ENCODE results near the gene ZNF529.

ZNF529 gene

GRCh38 chr19:36528194-36528920 lies 44.7 kb downstream of the ZNF529 start, which contains the start of gene ZNF260:
Gene ZNF260, minus strand, starts transcription at chr19:36528271. Its CDS starts 13,033 bp downstream, at chr19:36515238.
- peak within 1 kb of the TSS; percentile 65 for H3K4me2 ChIP-seq
- peak within 1 kb of the TSS; percentile 81 for H3K27ac ChIP-seq
- H3K4me3 ChIP-seq (IDR thresholded peaks at IDR 0.05; ENCODE audit: insufficient read depth, low read depth, low read length), result peak within 1 kb of the TSS; percentile 78
- peaks cover 10% of the 10 kb centered on the region; the same call in 1 of the 2 replicates for H3K79me2 ChIP-seq (ENCODE audit: insufficient read depth, low read depth)
- H3K27me3 ChIP-seq (ENCODE audit: insufficient read depth, low read depth), result no peaks in the 10 kb centered on the region
- no peaks in the 10 kb centered on the region for H4K20me1 ChIP-seq (ENCODE audit: insufficient read depth)
- peaks cover 5% of the 10 kb centered on the region for H3K4me1 ChIP-seq (ENCODE audit: low read depth, poor library complexity, severe bottlenecking)
- H3K9ac ChIP-seq, result peak within 1 kb of the TSS; percentile 76
- H2AFZ ChIP-seq (ENCODE audit: low read depth), result peak within 1 kb of the TSS; percentile 92
- no peak; the same call in 1 of the 2 replicates for TF ChIP-seq CTCF (conservative IDR thresholded peaks at IDR 0.05; ENCODE audit: low read depth, low read length)
- 0 out of 2 replicates have a peak, but pooled peaks cover 4% of the 10 kb centered on the region for H3K36me3 ChIP-seq (ENCODE audit: insufficient read depth)

GRCh38 chr19:36527873-36528193 lies 45.3 kb downstream of the ZNF529 start:
- TF ChIP-seq CTCF (conservative IDR thresholded peaks at IDR 0.05; ENCODE audit: low read depth, low read length), result no peak
- 0 out of 2 replicates have a peak, but pooled peaks cover 4% of the 10 kb centered on the region for H3K36me3 ChIP-seq (ENCODE audit: insufficient read depth)
- H2AFZ ChIP-seq (ENCODE audit: low read depth), result peak overlapping the region; percentile 92
- H4K20me1 ChIP-seq (ENCODE audit: insufficient read depth), result no peaks in the 10 kb centered on the region
- H3K4me2 ChIP-seq, result peak overlapping the region; percentile 65
- no peaks in the 10 kb centered on the region for H3K27me3 ChIP-seq (ENCODE audit: insufficient read depth, low read depth)
- H3K4me1 ChIP-seq (ENCODE audit: low read depth, poor library complexity, severe bottlenecking), result peaks cover 5% of the 10 kb centered on the region
- peaks cover 10% of the 10 kb centered on the region; the same call in 1 of the 2 replicates for H3K79me2 ChIP-seq (ENCODE audit: insufficient read depth, low read depth)
- H3K4me3 ChIP-seq (IDR thresholded peaks at IDR 0.05; ENCODE audit: insufficient read depth, low read depth, low read length), result peak overlapping the region; percentile 78
- peak overlapping the region; percentile 81 for H3K27ac ChIP-seq
- H3K9ac ChIP-seq, result peak overlapping the region; percentile 76; the same call in 1 of the 2 replicates

- peaks cover 10% of the 10 kb centered on the region; the same call in 1 of the 2 replicates for H3K79me2 ChIP-seq (ENCODE audit: insufficient read depth, low read depth)
- H3K4me3 ChIP-seq (IDR thresholded peaks at IDR 0.05; ENCODE audit: insufficient read depth, low read depth, low read length), result no peak overlapping the region
- TF ChIP-seq CTCF (conservative IDR thresholded peaks at IDR 0.05; ENCODE audit: low read depth, low read length), result no peak
- H3K9ac ChIP-seq, result peak overlapping the region; percentile 76; the same call in 1 of the 2 replicates
- no peaks in the 10 kb centered on the region for H4K20me1 ChIP-seq (ENCODE audit: insufficient read depth)
- H2AFZ ChIP-seq (ENCODE audit: low read depth), result peak overlapping the region; percentile 92; the same call in 1 of the 2 replicates
- peaks cover 5% of the 10 kb centered on the region for H3K4me1 ChIP-seq (ENCODE audit: low read depth, poor library complexity, severe bottlenecking)
- no peak overlapping the region for H3K27ac ChIP-seq
- H3K27me3 ChIP-seq (ENCODE audit: insufficient read depth, low read depth), result no peaks in the 10 kb centered on the region
- H3K4me2 ChIP-seq, result peak overlapping the region; percentile 65
- H3K36me3 ChIP-seq (ENCODE audit: insufficient read depth), result 0 out of 2 replicates have a peak, but pooled peaks cover 4% of the 10 kb centered on the region
Observed at GRCh38 chr19:36527341-36527740, 45.8 kb downstream of the ZNF529 start.

- no peak overlapping the region for H3K27ac ChIP-seq
- H3K4me2 ChIP-seq, result no peak overlapping the region
- H4K20me1 ChIP-seq (ENCODE audit: insufficient read depth), result no peaks in the 10 kb centered on the region
- peaks cover 10% of the 10 kb centered on the region; the same call in 1 of the 2 replicates for H3K79me2 ChIP-seq (ENCODE audit: insufficient read depth, low read depth)
- 0 out of 2 replicates have a peak, but pooled peaks cover 4% of the 10 kb centered on the region for H3K36me3 ChIP-seq (ENCODE audit: insufficient read depth)
- TF ChIP-seq CTCF (conservative IDR thresholded peaks at IDR 0.05; ENCODE audit: low read depth, low read length), result no peak
- H3K4me3 ChIP-seq (IDR thresholded peaks at IDR 0.05; ENCODE audit: insufficient read depth, low read depth, low read length), result no peak overlapping the region
- no peak overlapping the region for H2AFZ ChIP-seq (ENCODE audit: low read depth)
- H3K27me3 ChIP-seq (ENCODE audit: insufficient read depth, low read depth), result no peaks in the 10 kb centered on the region
- H3K4me1 ChIP-seq (ENCODE audit: low read depth, poor library complexity, severe bottlenecking), result peaks cover 5% of the 10 kb centered on the region
- no peak overlapping the region for H3K9ac ChIP-seq
Observed at GRCh38 chr19:36526581-36526980, 46.5 kb downstream of the ZNF529 start.

Measured in KMS-11 (cell line).